HG03460 (cell line): ENCODE data around the gene ZBED5.
A peak's percentile ranks its signal among the peaks of the same experiment; 100 is the strongest.
"Not testable (repeated sequence)": the region's sequence is repeated elsewhere in the genome, so short reads cannot be mapped to it uniquely, and the experiment has no call there.

Source experiments
- ATAC-seq: cut with Tn5 transposase; IDR thresholded peaks from one replicate; pipeline ENCODE4 v1.9.1; 2021; ENCODE audit not compliant: unreplicated experiment

ZBED5 gene

GRCh38 chr11:10857709-10858438 lies at the start of gene ZBED5:
ZBED5 (minus strand) TSS chr11:10858053; CDS start chr11:10854945, 3,108 bp downstream.
- ATAC-seq = peak; percentile 94

DNA sequence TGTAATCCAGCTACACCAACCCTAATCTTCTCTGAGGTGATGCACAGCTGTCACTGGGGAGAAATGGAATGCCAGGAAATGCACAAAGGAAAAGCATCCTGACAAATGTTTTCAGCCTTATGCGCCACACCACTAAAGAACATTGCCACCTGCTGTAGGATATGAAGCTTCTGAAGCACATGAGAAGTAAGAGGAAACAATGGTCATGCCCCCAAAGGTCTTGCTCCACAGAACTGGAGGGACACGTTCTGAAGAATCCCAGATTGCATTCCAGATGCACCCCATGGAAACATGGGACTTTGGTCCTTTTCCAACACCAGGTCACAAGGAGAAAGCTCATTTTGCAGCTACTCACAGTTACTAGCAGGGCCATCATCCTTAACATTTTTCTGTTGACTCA lies 48.7 kb upstream of the ZBED5 start:
- no peak for ATAC-seq

- ATAC-seq = no peak
Measured at GRCh38 chr11:10902301-10903063, 44.6 kb upstream of the ZBED5 start.

GRCh38 chr11:10900681-10901415 lies 43.0 kb upstream of the ZBED5 start:
- no peak for ATAC-seq

- ATAC-seq = no peak
Measured at GRCh38 chr11:10899121-10899830, 41.4 kb upstream of the ZBED5 start.

- no peak for ATAC-seq
Measured at GRCh38 chr11:10898763-10899025, 40.8 kb upstream of the ZBED5 start.

DNA sequence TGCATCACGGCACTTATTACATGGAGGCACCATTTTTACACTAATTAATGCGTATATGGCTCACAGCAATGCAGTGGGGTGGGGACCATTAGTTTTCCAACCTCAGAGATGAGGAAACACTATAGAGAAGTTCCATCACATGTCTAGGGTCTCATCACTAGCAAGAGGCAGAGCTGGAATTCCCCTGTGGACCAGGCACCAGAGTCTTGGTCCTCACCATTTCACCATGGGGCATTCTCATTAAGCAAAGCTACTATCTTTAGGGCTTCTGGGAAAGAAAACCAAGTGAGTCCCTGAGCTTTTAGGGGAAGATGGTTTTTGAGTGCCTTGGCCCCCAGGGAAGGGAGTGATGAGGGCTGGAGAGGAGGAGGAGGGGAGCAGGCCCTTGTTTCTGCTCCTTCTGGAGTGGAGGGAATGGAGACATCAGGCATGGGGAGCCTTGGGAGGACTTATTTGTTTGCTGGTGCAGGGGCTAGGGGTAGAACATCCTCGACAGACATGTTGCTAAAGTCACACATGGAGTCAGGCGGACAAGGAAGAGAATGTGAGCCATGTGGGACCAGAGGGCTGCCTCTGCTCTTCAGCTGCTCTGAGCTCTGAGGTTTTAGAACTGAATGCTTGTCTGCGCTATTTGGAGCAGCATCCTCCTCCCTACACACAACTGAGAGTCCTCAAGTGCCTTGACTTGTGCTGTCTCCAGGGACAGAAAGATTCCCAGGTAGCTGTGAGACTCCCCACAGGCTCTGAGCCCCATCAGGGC lies 40.3 kb upstream of the ZBED5 start:
- ATAC-seq = no peak

DNA sequence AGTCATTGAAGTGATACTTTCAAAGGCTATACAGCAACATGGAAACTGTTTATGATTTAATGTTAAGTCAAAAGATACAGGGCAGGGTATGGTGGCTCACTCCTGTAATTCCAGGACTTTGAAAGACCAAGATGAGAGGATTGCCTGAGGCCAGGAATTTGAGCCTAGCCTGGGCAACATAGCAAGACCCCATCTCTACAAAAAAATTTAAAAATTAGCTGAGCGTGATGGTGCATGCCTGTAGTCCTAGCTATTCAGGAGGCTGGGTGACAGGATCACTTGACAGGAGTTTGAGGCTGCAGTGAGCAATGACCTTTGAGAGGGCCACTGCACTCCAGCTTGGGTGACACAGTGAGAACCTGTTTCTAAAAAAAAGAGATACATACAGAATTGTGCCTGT lies 39.3 kb upstream of the ZBED5 start:
- no peak for ATAC-seq

DNA sequence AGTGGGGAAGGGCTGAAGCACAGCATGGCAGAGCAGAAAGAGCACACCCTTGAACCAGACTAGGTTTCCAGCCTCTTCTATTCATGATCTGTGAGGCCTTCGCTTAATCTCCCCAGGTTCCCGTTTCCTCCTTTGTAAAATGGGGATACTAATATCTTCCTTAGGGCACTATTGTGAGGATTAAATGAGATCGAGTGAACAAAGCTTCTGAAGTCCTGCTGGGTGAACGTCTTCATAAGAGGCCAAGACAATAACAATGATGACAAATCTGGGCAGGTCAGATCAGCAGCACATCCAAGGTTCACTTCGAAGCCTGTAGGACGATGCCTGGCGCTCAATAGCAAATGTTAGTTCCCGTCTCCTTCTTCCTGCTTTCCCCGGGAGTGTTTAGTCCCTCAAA lies 38.6 kb upstream of the ZBED5 start:
- ATAC-seq = no peak

GRCh38 chr11:10895285-10895684 lies 37.4 kb upstream of the ZBED5 start:
- no peak for ATAC-seq

GRCh38 chr11:10894666-10895065 lies 36.8 kb upstream of the ZBED5 start:
- ATAC-seq = no peak

- ATAC-seq = no peak
Measured at GRCh38 chr11:10893714-10894151, 35.9 kb upstream of the ZBED5 start.

GRCh38 chr11:10892250-10892649 lies 34.4 kb upstream of the ZBED5 start:
- no peak for ATAC-seq

DNA sequence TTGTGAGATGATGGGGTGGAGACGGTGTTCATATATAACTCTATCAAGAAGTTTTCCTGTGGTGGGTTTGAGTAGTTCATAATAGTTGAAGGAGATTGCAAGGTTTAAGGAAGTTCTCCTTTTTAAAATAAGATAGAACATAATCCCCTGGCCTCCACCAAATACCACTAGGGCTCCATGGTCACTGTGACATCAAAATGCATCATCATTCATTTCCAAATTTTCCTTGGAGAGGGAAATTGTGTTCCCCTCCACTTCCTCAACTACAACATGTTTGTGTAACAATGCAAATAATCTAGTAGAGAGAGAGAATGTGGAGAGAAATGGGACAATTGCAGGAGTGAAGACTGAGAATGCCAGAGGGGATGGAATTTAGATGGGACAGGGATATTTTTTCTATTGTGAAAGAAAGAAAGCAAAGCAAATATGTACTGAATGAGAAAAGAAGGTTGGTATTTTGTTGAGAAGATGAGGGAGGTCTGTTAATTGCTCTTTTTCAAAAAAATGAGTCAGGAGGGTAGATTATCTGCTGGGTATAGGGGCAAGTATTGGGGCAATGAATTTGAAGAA lies 33.4 kb upstream of the ZBED5 start:
- no peak for ATAC-seq

- not testable (repeated sequence) for ATAC-seq
Measured at GRCh38 chr11:10890083-10890482, 32.2 kb upstream of the ZBED5 start.

DNA sequence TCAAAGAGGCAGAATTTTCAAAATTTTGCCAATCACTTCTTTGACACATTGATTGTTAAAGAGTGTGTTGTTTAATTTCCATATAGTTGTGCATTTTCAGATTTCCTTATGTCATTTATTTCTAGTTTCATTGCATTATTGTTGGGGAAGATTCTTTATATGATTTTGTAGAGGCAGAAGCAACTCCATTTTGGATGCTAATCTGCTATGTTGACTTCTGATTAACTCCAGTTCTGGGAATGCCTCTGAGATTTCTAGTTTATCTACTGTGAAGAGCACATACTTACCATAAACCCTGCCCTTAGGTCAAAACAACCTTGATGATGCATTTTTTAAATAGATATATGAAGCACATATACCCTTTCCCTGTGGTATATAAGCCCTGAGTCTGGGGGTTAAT lies 29.5 kb upstream of the ZBED5 start:
- no peak for ATAC-seq

DNA sequence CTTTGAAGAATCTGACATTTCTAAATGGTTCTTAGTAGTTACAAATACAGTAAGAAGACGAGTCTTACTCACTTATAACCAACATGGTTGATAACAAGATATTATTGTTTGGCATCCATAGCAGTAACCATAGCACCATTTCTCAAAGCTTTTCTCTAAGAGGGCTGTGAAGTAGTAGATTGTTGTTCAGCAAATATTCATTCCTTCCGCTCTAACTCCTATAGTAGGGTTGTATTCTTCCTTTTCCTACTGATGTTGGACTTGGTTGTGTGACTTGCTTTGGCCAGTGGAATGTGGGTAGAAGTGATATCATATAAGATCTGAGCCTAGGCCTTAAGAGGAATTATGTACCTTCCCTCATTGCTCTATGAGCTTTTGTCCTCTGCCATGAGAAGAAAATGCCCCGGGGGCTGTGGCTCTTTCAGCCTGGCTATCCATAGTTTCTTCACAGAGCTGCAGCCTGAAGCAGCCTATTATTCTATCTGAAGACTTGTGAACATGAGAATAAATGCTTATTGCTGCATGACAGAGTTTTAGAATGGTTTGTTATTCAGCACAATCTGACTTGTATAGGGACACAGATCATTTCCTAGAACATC lies 28.9 kb upstream of the ZBED5 start:
- no peak for ATAC-seq

DNA sequence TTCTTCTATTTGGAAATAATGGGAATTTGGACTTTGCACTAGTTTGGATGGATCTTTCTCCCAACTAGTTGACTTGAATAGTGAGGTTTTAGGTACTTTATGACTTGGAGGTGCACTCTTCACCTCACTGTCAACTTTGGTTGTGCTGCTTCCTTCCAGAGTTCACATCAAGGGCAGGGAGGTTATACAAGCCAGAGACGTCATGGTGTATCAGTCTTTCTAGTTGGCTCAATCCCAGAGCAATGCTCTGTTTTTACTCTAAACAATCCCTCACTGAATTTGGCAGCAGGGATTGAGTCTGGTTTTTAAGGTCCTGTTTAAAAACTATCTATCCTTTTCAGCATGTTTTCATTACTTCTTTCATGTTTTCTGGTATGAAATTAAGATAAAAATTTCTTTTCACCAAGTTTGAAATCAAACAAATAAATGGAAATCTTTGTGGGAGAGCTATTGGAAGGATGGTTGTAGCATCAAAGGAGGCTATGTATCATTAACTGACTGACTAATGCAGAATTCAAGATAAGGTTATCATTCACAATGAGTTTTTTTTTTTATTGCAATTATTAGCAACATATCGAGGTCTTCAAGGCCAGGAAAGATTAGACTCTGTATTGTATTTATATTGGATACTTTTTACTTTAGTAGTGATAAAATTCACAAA lies 28.0 kb upstream of the ZBED5 start:
- ATAC-seq = no peak

DNA sequence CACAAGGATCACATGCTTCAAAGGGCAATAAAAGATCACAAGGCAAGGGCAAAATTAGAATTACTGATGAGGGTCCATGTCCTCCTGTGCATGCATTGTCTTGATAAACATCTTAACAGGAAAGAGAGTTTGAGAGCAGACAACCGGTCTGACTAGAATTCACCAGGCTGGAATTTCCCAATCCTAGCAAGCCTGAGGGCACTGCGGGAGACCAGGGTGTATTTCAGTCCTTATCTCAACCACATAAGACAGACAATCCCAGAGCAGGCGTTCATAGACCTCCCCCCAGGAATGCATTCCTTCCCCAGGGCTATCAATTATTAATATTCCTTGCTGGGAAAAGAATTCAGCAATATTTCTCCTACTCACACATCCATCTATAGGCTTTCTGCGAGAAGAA lies 26.4 kb upstream of the ZBED5 start:
- ATAC-seq = not testable (repeated sequence)
